Testis (tissue), 2 donors: Measurements from ENCODE around the gene CPTP.

ENCODE experiments used
- CTCF ChIP-seq, 3 experiments: fragments of 450-650 bp in 2 of 3; fragments of 200-600 bp in 1 of 3; sonication (generic) in 1 of 3; IDR thresholded peaks; one replicate each; pipeline ENCODE4 v1.5.1; 2016 to 2019; ENCODE audit warnings: antibody characterized with exemption in 3 of 3, mild to moderate bottlenecking in 2 of 3, moderate library complexity in 1 of 3
- POLR2A ChIP-seq: fragments of 450-650 bp; IDR thresholded peaks from one replicate; pipeline ENCODE4 v1.6.1; 2017; ENCODE audit warnings: antibody characterized with exemption, mild to moderate bottlenecking, moderate library complexity

- TF ChIP-seq CTCF (IDR thresholded peaks at IDR 0.05) (no peak), POLR2A (no peak)
These were observed 42.9 kb upstream of the CPTP start for GRCh38 chr1:1281533-1282321.
